Stimulated activated CD4-positive, alpha-beta T cell treated with anti-CD3 and anti-CD28 coated beads, Interleukin-2, amount 100 ng/mL, for 48 hours (primary cell): Measurements from ENCODE around the gene DBX1.
A peak's percentile ranks its signal among the peaks of the same experiment; 100 is the strongest.

Source experiments
- DNase-seq, 2 donors: peaks; one replicate each; pipeline ENCODE4 v3.0.0-alpha.2; 2020

The DBX1 gene

DNA sequence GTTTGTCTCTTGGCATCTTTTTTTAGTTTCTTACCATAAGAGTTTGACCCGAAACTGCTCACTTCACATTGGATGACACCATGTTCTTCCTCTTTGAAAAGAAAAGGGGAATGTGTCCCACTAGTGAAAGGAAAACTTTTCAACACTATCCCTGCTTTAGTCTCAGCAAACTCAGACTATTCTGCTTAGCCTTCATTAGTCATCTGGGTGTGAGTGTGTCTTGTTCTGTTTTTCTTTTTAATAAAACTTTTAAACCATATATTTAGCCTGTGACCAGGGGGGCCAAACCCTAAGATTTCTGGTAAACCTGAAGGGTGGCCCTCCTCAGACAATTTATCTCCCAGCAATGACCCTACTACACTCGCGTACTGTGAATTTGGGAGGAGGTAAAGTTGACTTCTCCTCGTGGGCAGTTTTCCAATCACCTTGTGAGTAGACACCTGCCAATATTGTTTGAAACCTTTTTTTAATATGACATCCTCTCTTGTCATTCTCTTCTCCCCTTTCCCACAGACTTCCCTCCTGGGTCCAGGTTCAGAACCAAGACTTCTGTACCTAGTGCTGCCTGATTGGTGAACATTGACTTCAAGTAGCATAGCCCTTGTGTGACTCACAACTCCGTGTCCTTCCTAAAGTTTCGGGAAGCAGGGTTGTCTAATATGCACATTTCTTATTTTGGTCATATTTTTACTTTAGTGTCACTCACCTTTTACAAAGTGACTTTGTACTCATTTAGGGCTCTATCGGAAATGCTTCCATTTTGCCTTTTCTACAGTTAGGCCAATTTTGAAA, 39.9 kb downstream of the DBX1 start:
- DNase-seq: no peak

DNA sequence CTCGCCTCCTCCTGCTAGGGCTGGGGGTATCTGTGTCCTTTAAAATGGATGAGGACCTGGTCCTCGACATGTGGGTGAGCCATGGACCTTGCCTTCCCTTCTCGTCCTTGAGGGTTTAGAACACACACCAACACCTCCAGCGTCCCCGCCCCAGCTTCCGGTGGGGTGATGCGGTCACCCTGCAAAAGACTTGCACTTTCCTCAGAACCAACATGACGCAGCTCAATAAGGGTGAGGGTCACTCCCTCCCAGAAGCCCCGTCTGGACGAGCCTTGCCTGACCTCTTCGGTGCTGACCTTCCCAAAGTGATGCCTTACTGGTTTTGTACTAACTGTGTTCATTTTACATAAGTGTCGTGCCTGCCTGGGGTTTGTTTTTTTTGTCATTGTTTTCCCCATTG, 41.0 kb downstream of the DBX1 start:
- DNase-seq: no peak

DNA sequence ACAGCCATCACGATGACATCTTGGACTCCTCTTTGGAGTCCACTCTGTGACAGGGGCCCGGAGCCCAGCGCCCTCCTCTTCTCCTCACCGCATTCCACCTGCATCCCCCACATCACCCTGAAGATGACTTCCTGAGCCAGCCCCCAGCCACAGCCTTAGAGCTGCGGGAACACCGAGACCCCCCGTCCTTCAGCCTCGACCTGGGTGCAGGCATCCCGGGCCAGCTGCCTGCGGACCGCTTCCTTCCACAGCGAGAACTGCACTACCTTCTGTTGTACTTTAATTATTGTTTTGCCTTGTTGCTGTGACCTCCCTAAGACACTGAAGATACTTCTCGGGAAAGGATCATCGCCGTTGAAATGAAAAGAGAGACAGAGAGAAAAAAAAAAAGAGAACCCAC, 42.1 kb downstream of the DBX1 start:
- no peak for DNase-seq

DNA sequence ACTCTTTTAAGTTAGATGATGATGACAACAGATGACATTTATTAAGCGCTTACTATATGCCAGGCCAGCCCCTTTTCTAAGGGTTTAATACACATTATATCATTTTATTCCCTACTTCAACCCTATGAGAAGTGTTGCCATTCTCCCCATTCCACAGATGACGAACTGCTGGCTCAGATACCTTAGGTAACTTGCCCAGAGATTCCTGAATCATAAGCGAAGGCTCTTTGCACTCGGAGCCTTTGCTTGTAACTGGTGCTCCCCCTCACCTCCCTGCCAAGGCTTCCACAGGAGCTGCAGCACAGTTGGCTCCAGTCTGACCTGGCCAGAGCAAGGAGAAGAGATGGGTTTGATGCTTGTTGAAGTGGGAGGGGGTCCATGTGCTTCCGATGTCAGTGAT, 43.0 kb downstream of the DBX1 start:
- no peak for DNase-seq

DNA sequence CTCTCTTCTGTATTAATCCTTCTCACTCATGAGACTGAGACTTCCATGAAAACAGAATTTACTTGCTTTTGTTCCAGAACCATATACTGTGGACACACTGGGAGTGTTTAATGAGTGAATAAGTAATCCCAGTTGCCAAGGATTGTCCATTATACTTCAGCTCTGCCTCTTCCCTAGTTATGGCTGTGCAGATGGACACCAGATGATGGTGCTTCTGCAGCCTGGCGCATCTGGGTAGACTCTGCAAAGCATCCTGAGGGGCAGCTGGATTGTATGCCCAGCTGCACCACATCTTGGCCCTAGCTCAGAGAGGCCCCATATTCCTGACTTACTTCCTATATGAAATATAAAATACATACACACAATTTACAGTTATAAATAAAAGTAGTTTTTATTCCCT, 43.5 kb downstream of the DBX1 start:
- no peak for DNase-seq

DNA sequence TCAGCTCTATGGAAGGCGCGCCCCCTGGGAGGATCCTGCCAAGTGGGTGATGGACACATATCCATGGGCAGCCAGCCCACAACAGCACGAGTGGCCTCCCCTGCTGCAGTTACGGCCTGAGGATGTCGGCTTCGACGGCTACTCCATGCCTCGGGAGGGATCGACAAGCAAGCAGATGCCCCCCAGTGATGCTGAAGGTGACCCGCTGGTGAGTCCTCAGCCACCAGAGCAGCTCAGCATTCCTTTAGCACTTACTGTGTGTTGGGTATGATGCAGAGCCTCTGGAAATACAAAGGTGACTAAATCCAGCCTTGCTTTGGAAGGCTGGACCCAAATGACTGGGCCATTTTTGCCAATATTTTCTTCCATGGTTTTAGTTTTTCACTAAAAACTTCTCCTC, 45.7 kb downstream of the DBX1 start:
- DNase-seq: no peak

DNA sequence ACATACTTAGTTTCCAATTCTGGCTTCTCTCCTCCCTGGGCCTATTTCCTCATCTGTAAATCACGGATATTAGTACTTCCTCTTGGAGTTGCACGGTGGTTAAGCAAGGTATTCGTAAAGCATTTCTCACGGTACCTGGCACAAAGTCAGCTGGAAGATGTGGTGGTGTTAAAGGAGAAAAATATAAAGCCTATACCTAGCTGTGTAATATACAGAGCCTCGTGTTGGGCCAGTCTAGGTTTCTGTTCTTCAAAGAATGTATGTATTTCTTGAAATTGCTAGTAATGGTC, 47.2 kb downstream of the DBX1 start:
- DNase-seq: no peak

DNA sequence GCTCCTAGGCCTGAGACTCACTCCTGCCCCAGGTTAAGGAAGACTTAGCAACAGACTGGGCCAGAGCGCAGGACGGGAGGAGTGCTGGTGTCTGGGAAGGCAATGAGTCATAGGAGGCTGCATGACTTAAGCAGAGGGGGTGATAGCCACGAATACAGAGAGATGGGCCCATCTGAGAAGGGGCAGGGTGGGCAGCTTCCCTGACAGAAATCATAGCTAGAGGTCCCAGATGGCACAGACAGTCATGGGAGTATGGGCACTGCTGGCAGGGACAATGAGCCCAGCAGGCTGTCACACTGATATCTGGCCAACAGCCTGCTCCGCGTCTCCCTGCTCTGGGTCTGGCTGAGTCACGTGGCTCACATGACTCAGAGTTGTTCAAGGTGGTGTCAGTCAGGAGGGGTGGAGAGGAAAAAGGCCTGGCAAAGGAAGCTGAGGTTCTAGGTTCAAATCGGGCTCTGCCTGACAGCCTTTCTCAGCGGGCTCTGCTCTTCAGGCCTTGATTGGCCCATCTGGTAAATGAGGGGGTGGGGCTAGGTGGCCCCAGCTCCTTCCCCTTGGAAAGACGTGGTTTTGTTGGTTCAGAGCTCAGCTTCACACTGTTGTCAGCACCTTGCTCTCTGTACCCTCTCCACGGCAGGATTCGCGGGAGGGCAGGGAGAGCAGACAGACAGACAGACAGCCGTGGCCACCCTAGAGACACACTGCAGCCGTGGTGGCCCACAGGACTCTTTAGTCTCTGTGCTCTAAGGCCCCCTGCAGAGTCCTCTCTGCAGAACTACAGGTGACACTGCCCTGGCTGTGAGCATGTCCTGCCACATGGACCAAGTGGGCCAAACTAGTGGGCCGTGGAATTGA, 47.8 kb downstream of the DBX1 start:
- no peak for DNase-seq

DNA sequence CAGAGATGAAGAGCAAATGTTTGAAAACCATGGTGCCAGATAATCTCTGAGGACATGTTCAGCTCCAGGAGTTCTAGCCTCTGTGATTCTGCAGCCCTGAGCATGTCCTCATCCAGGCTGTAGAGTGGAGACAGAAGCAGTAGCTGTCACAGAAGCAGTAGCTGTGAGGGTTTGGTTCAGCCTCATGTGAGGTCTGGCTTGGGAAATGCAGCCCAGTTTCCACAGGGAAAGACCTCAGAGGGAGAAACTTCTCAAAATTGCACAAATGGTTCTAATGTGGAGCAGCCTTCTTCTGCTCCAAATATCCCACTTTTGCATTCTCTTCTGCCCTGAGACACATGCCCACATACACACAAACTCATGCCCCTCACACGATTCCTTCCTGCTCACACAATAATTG, 48.4 kb downstream of the DBX1 start:
- no peak for DNase-seq

DNA sequence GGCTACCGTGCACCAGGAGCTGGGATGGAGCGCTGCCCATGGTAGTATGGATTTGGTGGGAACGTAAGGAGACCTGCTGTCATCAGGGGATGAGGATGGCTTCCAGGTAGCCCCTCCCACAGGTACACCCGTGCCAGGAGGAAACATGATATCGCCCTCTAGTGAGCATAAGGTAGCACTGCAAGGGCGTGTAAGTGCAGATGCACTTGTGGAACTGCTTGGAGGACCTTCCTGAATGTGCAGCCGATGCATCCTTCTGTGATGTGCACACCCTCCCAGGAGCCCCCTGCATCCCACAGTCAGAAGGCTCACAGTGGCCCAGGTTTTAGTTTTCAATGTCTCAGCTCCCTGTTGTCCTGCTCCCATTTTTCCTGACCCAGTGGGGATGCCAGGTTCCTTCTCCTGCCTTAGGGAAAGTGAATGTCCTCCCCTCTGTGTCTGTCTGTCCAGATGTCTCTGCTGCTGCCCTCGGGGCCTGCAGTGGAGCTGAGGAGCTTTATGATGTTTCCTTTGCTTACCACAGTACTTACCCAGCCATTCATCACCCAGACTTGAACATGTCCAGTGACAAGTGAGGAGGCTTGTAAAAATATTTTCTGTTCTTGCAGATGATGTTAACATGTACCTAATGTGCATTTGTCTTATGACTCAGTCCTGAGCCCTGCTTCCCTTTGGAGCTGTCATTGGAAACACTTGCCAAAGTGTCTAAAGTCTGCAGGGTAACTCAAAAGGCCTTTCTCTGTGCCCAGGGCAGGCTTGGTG, 49.2 kb downstream of the DBX1 start:
- DNase-seq: peak; percentile 49 to 54

DNA sequence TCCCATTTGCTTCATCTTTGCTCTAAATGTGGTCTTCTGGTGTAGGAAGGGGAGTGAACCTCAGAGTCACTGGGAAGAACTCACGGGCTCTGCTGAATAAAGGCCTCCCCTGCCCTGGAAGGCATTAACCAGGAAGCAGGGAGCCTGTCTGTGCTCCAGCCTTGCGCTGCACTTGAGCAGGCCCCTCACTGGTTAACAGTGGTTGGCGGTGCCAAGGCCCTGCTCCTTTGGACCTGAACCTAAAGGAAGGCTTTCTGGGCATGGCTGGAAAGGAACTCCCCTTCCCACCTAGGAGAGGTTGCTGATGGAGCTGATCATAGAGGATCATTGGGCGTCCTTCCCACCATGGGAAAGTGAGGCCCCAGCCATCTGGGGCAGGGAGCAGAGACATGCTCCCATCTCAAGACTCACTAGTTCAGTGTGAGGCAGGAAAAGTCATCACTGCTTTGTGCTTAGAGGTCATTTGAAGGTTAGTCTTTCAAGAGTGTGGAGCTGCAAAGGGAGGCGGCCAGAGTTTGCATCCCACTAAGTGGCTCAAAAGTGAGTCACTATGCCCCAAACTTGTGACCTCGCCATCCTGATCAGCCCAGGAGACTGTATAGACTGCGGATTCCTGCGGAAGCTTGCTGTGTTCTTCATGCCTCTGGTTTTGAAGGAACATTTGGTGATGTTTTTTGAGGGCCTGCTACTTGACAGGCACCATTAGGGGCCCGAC, 50.4 kb downstream of the DBX1 start:
- DNase-seq: no peak
